GM19099 (cell line): ENCODE measurements around the gene BAIAP3.

Source experiments
- POLR2A ChIP-seq: IDR thresholded peaks from 3 replicates; pipeline ENCODE4 v1.6.1; 2011; ENCODE audit warnings: low read depth; ENCODE audit not compliant: insufficient read length; ENCODE audit errors: extremely low read depth

BAIAP3 gene

DNA sequence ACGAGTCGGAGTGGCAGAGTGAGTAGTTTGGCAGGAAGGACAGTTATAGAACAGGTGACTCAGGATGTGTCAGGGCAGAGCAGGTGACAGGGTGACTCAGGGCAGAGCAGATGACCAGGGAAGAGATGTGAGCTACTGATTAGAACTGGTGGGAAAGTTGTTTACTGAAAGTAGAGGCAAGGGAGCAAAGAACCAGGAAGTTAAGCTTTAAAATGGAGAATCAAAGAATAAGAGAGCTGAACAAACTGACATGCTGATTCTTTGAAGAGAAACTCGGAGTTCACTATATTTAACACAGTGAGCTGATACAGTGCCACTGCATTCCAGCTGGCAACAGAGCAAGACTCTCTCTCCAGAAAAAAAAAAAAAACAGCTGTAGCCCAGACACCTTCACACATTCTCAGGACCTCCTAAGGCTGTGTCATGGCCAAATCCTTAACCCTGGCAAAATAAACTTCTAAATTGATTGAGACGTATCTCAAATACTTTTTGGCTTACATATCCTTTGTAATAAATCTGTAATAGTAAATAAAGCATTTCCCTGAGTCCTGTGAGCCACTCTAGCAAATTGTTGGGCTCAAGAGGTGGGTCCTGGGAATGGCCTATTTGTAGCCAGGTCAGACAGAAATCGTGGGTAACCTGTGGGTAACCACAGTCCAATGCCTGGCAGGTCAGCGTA lies 36.3 kb upstream of the BAIAP3 start:
- TF ChIP-seq POLR2A = no peak

DNA sequence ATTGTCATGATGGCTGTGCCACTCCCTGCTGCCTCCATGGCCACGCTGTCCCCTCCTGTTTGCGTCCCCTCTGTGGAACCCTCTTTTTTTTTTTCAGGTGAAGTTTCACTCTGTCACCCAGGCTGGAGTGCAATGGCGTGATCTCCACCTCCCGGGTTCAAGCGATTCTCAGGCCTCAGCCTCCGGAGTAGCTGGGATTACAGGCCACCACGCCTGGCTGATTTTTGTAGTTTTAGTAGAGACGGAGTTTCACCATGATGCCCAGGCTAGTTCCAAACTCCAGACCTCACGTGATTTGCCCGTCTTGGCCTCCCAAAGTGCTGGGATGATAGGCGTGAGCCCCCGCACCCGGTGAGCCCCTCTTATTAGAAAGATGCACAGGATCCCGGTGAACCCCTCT lies 35.0 kb upstream of the BAIAP3 start:
- TF ChIP-seq POLR2A = no peak

DNA sequence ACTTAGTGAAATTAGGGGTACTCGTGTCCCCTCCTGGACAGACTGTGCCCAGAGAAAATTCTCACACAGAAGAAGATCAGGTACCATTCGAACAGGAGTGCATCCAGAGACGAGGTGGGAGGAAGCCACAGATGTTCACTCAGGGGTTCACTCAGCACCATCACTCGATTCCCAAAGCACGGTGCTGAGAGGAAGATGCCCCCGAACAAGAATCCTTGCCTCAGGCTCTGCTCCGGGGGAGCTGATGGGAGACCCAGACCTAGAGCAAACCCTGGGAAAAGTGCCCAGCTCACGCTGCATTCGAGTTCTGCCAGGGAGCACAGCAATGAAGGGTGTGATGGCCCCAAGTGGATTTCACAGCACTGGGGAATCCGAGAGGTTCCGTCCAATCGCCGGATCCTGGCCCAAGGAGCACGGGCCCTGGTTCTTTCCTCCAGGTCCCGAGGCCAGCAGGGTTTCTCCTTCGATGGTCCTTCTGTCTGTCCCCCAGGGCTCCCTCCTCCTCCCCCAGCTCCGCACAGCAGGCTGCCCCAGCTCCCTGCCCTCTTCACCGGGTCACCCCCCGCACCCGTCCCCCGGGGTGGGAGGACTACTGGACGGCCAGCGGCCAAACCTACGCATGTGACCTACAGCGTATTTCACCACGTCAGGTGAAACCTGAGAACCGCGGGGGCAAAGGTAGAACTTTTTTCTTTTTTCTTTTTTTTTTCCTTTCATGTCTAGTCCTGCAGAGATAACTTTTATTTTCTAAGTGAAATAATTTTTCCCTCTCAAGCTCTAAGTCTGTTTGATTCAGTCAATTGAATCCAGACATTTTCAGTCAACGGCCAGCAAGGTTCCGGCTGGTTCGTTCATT lies 34.2 kb upstream of the BAIAP3 start:
- no peak for TF ChIP-seq POLR2A

DNA sequence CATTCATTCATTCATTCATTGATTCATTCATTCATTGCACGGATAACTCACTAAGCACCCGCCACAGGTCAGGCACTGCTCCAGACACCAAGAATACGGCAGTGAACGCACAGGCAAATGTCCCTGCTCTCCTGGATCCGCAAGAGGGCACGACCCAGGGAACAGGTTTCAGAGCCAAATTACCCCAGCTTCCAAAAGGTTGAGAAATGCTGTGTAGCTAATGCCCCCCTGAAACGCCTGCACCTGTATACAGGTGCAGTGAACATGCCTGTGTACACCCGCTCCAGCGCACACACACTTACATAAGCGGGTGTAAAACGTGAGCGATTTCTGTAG lies 33.6 kb upstream of the BAIAP3 start:
- TF ChIP-seq POLR2A = no peak

DNA sequence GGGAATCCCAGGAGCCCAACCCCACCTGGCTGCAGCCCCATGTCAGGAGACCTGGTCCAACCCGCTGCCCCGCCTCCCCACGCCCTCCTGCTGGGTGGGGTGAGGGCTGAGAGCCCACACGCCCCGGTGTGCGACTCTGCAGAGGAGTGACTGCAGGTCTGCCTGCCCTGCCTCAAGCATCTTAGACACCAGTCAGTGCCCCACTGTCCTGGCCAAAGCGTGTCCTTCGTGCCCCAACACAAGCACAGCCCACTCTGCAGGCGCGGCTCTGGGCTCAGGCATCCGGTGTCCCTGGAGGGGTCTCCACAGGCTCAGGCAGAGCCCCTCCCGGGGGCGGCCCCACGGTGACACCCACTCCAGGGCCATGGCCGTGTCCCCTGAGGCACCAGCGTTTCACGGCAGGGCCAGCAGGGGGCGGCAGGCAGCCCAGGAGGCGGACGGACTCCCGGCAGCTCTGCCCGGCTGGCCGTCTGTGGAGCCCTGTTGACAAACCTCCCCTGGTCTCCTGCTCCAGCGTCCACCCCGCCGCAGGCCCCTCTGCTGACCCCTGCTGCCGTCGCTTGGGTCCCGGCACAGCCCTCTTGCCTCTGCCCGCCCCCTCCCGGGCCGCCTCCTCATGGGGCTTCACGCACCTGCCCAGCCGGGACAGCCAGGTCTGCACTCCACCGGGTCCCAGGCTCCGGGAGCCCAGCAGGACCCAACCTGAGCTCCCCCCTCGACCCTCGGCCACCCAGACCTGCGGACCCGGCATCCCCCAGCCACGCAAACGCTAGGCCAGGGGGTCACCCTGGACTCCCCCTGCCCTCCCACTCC lies 32.6 kb upstream of the BAIAP3 start:
- TF ChIP-seq POLR2A = no peak

DNA sequence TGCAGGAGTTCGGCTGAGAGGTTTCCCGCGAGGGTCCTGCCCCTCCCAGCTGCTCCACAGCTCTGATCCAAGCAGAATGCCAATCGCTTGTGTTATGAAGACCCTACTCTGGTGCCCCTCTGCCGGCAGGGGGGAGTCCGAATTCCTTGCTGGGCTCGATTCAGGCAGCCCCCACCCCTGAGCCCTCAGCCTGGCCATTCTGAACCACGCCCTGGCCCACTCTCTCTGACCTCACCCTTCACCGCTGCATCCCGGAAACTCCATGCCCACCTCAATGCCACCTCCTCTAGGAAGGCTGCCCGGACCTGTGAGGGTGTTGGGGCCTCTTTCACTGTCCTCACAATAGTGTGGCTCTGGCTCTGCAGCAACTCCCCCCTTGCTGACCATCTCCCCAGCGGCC lies 31.9 kb upstream of the BAIAP3 start:
- TF ChIP-seq POLR2A = no peak

DNA sequence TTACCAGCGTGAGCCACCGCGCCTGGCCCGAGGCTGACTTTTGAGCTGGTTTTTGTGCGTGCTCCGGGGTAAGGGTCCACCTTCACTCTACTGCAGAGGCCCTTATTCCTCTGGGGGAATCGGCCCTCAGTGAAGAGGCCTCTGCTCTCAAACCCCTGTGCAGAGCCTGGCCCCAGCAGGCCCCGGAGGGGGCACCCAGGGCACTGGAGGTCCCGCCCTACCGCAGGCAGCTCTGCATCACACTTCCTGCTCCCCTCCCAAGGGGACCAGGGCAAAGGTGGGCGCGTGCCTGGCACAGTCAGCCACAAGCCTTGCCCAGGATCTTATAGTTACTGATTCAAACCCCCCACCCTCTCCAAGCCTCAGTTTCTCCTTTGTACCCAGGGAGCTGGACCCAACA lies 27.6 kb upstream of the BAIAP3 start:
- no peak for TF ChIP-seq POLR2A

DNA sequence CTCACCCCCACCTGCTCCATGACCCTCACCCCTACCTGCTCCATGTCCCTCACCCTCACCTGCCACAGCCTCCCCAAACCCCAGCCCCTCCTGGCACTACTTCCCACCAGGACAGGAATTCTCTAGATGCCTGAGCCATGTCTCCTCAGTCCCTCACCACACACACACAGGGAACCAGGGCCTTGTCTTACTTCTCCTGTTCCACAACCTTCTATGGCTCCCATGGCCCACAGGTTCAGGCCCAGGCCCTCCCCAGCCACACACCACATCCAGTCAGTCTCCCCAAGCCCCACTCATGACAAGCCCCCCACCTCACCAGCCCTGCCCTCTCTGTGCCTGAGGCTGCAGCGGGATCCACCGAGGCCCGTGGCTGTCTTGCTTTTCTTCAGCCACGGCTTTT lies 27.1 kb upstream of the BAIAP3 start:
- no peak for TF ChIP-seq POLR2A

DNA sequence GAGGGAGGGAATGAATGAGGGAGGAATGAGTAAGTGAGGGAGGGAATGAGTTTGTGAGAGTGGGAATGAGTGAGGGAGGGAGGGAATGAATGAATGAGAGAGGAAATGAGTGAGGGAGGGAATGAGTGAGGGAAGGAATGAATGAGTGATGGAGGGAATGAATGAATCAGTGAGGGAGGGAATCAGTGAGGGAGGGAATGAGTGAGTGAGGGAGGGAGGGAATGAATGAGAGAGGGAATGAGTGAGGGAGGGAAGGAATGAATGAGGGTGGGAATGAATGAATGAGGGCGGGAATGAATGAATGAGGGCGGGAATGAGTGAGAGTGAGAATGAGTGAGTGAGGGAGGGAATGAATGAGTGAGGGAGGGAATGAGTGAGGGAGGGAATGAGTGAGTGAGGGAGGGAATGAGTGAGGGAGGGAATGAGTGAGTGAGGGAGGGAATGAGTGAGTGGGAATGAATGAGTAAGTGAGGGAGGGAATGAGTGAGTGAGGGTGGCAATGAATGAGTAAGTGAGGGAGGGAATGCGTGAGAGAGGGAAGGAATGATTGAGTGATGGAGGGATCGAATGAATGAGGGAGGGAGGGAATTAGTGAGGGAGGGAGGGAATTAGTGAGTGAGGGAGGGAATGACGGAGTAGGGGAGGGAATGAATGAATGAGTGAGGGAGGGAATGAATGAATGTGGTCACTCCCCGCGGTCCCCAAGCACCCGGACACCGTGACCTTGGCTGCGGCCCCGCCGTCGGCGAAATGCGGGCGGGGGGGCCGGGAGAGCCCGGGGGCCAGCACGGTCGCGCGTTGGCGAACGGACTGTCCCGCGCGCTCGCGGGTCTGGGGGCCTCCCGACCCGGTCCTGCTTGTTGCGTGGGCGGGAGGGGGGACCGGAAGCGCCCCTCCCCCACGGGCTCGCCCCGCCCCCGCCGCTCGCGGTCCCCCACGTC lies 25.1 kb upstream of the BAIAP3 start:
- TF ChIP-seq POLR2A = peak; percentile 66

DNA sequence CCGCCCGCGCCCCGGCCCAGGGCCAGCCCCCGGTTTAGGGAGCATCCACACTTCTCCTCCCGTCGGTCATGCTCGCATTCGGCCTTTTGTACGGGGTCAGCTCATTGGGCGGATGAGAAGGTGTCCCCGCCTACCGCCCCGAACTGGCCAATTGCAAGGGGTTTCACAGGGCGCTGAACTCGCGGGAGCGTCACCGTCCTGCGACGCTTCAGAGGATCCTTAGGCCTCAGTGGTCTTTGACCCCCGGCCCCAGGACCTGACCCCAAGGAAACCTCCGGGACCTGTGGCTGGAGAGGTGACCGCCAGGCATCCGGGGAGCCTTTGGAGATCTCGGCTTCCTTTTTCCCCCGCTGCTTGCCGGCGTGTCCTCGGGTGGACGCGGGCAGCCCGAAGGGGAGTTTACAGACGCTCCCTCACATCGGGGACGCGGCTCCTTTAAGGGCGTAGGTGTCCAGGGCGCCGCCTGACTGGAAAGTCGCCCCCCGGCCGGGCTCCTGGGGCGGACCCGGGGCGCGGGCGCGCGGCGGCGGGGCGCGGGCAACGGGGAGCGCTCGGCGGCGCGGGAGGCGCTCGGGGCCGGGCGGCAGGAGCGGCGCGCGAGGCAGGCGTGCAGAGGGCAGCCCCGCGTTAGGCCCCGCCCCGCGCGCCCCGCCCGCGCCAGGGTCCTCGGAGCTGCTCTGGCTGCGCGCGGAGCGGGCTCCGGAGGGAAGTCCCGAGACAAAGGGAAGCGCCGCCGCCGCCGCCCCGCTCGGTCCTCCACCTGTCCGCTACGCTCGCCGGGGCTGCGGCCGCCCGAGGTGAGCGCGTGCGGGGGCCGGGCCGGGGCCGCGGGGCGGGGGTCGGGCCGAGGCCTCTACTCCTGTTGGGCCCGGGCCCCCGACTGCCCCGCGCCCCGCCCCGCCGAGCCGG lies 24.2 kb upstream of the BAIAP3 start, which contains the start of gene UBE2I:
TSS of gene UBE2I (plus strand) at position 660 of the 909 bp plus-strand sequence. CDS start 4,395 bp downstream, outside the sequence.
- TF ChIP-seq POLR2A = peak; percentile 85

DNA sequence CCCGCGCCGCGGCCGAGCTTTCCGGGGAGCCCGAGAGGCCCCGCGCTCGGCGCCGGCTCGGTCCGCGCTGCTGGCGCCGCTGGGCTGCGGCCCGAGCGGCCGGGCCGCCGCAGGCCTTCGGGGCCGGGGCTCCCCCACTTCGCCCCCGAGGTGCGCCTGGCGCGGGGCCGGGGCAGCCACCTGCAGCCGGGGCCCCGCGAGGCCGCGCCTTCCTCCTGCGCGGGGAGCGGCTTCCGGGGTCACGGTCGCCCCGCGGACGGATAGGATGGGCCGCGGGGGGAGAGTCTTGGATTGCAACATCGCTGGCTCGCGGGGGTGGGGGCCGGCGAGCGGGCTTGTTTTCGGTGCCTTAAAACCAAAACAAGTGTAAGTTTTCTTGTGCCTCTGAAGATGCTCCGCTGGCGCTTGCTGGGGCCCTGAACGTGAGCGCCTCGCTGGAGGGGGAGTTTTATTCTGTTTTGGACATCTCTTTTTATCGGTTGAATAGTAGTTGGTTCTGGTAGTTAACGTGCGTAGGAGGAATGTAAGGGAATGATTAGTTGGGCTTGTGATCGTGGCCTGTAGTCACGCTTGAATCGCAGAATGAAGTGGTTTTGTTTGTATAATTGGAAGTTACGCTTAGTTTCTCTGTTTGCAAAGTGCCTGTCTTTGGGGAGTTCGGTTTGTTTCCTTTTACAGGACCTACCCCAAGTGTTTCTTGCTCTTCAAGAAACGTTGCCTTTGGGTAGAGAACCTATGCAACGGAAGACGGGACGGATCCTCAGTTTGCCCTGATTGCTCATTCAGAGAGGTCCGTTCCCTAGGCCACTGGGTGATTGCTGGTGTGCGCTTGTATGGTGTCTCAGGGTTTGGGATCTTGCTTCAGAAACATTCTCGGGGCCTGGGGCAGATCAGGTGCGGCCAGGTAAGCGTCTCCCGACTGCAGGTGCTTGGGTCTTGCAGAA lies 23.3 kb upstream of the BAIAP3 start:
- TF ChIP-seq POLR2A = no peak

DNA sequence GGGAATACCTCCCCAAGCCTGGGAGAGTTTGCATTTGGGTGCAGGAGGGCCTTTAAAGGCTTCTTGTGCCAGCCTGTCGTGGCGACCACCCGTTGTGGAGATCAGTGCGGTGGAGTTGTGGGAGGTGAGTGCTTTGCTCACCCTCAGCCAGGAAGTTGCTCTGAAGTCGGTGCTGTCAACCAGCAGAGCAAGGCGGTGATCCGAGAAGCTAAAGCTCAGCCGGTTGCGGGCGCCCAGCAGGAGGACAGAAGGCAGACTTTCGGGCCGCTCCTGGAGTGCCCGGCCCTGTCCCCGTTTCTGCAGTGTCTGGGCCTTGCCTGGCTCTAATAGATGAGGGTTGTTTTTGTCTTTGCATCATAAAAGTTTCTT lies 22.6 kb upstream of the BAIAP3 start:
- TF ChIP-seq POLR2A = no peak

DNA sequence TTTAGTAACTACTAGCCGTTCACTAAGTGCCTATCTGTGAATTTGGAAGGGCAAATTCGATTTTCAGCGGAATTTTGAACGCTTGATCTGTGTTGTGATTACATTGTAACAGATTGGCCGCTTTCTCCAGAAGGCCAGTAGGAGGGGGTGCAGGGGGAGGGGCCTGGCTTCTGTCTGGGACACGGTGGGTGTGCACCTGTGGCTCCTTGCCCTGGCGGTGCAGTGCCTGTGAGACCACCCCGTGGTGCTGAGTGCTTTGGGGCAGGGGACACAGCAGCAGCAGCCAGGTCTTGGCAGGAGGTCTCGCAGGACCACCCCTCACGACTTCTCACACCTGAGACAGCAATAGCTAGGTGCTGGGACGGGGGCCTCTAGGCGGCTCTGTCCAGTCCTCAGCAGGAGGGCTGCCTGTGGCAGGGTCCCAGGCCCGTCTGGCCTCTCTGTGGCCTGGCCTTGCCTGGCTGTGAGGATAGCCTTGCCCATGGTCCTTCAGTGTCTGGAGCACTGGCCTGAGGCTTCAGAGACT lies 22.2 kb upstream of the BAIAP3 start:
- TF ChIP-seq POLR2A = no peak
